GM06990 (cell line): ENCODE results near the gene RNF212.

Experiments
- DNase-seq: peaks from one replicate; pipeline ENCODE4 v3.0.0-alpha.2; 2011; ENCODE audit not compliant: insufficient read length; ENCODE audit errors: extremely low read depth
- H3K27me3 ChIP-seq: replicated peaks from 2 replicates; pipeline ENCODE4 v1.6.0; 2011; ENCODE audit warnings: low read length; ENCODE audit not compliant: control insufficient read depth, insufficient read depth
- H3K36me3 ChIP-seq: 2 replicates; pipeline ENCODE4 v1.5.1; 2011; ENCODE audit warnings: low read length; ENCODE audit not compliant: control insufficient read depth, insufficient read depth
- H3K4me3 ChIP-seq: replicated peaks from 2 replicates; pipeline ENCODE4 v1.5.1; 2011; ENCODE audit warnings: low read depth, mild to moderate bottlenecking, control low read depth, low read length
- CTCF ChIP-seq: IDR thresholded peaks from 2 replicates; pipeline ENCODE4 v1.5.1; 2011; ENCODE audit warnings: low read length, control low read depth, mild to moderate bottlenecking, inconsistent platforms; ENCODE audit not compliant: insufficient read depth, poor library complexity, severe bottlenecking

The RNF212 gene

GRCh38 chr4:1023895-1024740, 89.2 kb downstream of the RNF212 start:
- TF ChIP-seq CTCF, result no peak
- H3K27me3 ChIP-seq, result no peaks in the 10 kb centered on the region
- DNase-seq, result no peak
- H3K36me3 ChIP-seq, result no peaks in the 10 kb centered on the region
- no peak overlapping the region for H3K4me3 ChIP-seq

DNA sequence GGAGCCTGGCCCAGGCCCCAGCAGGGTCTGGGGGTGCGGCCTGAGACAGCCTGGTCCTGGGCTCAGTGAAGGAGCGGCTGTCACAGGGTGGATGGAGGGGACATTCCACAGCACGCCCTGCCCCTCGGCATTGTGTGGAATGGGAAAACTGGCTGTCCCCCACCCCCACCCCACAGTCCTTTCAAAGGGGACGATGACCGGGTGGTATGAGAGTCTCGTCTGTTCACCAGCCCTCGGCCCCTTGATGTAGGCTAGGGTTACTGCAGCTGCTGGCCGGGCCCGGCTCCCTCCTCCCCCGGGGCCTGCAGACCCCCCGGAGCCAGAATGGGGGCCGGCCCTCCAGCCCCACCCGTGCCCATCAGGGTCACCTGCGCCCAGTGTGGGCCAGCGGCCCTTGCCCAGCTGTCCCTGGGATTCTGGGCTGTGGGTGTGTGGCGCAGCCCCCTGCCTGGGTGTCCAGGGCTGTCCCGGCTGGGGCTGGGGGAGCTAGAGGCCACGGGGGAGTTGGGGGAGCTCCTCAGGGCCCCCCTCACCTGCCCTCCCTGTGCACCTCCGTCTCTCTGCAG, 90.2 kb downstream of the RNF212 start:
- no peak for DNase-seq
- no peak overlapping the region for H3K4me3 ChIP-seq
- TF ChIP-seq CTCF, result no peak
- H3K27me3 ChIP-seq, result no peaks in the 10 kb centered on the region
- H3K36me3 ChIP-seq, result no peaks in the 10 kb centered on the region

- no peaks in the 10 kb centered on the region for H3K36me3 ChIP-seq
- TF ChIP-seq CTCF, result no peak
- DNase-seq, result no peak
- no peaks in the 10 kb centered on the region for H3K27me3 ChIP-seq
- no peak overlapping the region for H3K4me3 ChIP-seq
These were observed 90.7 kb downstream of the RNF212 start for GRCh38 chr4:1022739-1023066.

GRCh38 chr4:1022051-1022738, 91.2 kb downstream of the RNF212 start:
- DNase-seq, result no peak
- no peak overlapping the region for H3K4me3 ChIP-seq
- H3K36me3 ChIP-seq, result no peaks in the 10 kb centered on the region
- TF ChIP-seq CTCF, result no peak
- no peaks in the 10 kb centered on the region for H3K27me3 ChIP-seq
